ENCODE data around the gene HEATR3.

HEATR3 gene

GRCh38 chr16:50071075-50071671 is 5.4 kb downstream of the HEATR3 start:
- Histone ChIP-seq H3K4me2 (ENCODE audit: low read length) (no peak overlapping the region), H3K4me1 (ENCODE audit: insufficient read depth, low read length, severe bottlenecking) (peaks cover 19% of the 10 kb centered on the region), H3K36me3 (ENCODE audit: insufficient read depth, low read length) (peaks cover 70% of the 10 kb centered on the region), H2AFZ (ENCODE audit: low read length) (no peak overlapping the region), H3K9me2 (ENCODE audit: low read depth, low read length) (no peaks in the 10 kb centered on the region), H3K27ac (ENCODE audit: low read depth, low read length, poor library complexity, severe bottlenecking) (no peak overlapping the region), H4K20me1 (ENCODE audit: insufficient read depth, low read length) (no peaks in the 10 kb centered on the region), H3K4me3 (ENCODE audit: low read depth, low read length, poor library complexity, severe bottlenecking) (no peak overlapping the region), H3K27me3 (ENCODE audit: insufficient read depth, low read length) (no peaks in the 10 kb centered on the region), H3K9me3 (ENCODE audit: low read length) (no peaks in the 10 kb centered on the region), H3K9ac (ENCODE audit: low read length) (no peak overlapping the region), H3F3A (ENCODE audit: insufficient read depth, low read length) (no peaks in the 10 kb centered on the region), H3K79me2 (ENCODE audit: insufficient read depth, low read length) (peaks cover 11% of the 10 kb centered on the region)
- TF ChIP-seq EZH2 (IDR thresholded peaks at IDR 0.05; ENCODE audit: borderline replicate concordance, low read length) (no peak), CTCF (IDR thresholded peaks at IDR 0.05; ENCODE audit: low read length) (no peak)

- Histone ChIP-seq H3F3A (ENCODE audit: insufficient read depth, low read length) (no peaks in the 10 kb centered on the region), H3K9ac (ENCODE audit: low read length) (no peak overlapping the region), H2AFZ (ENCODE audit: low read length) (no peak overlapping the region), H3K27ac (ENCODE audit: low read depth, low read length, poor library complexity, severe bottlenecking) (no peak overlapping the region), H3K36me3 (ENCODE audit: insufficient read depth, low read length) (peaks cover 81% of the 10 kb centered on the region), H3K27me3 (ENCODE audit: insufficient read depth, low read length) (no peaks in the 10 kb centered on the region), H4K20me1 (ENCODE audit: insufficient read depth, low read length) (no peaks in the 10 kb centered on the region), H3K4me3 (ENCODE audit: low read depth, low read length, poor library complexity, severe bottlenecking) (no peak overlapping the region), H3K4me2 (ENCODE audit: low read length) (no peak overlapping the region), H3K9me2 (ENCODE audit: low read depth, low read length) (no peaks in the 10 kb centered on the region), H3K79me2 (ENCODE audit: insufficient read depth, low read length) (peaks cover 3% of the 10 kb centered on the region; the same call in 1 of the 2 replicates), H3K4me1 (ENCODE audit: insufficient read depth, low read length, severe bottlenecking) (peaks cover 6% of the 10 kb centered on the region), H3K9me3 (ENCODE audit: low read length) (no peaks in the 10 kb centered on the region)
- TF ChIP-seq CTCF (IDR thresholded peaks at IDR 0.05; ENCODE audit: low read length) (no peak), EZH2 (IDR thresholded peaks at IDR 0.05; ENCODE audit: borderline replicate concordance, low read length) (no peak)
Measured at GRCh38 chr16:50072730-50073129, 7.0 kb downstream of the HEATR3 start.

GRCh38 chr16:50079397-50080140 is 13.8 kb downstream of the HEATR3 start:
- TF ChIP-seq EZH2 (IDR thresholded peaks at IDR 0.05; ENCODE audit: borderline replicate concordance, low read length) (no peak), CTCF (IDR thresholded peaks at IDR 0.05; ENCODE audit: low read length) (no peak)
- no peak overlapping the region for H3K4me3 ChIP-seq (ENCODE audit: low read depth, low read length, poor library complexity, severe bottlenecking)
- no peak overlapping the region for H2AFZ ChIP-seq (ENCODE audit: low read length)
- H4K20me1 ChIP-seq (ENCODE audit: insufficient read depth, low read length): no peaks in the 10 kb centered on the region
- no peak overlapping the region for H3K9ac ChIP-seq (ENCODE audit: low read length)
- H3K9me2 ChIP-seq (ENCODE audit: low read depth, low read length): no peaks in the 10 kb centered on the region
- H3F3A ChIP-seq (ENCODE audit: insufficient read depth, low read length): no peaks in the 10 kb centered on the region
- H3K27me3 ChIP-seq (ENCODE audit: insufficient read depth, low read length): no peaks in the 10 kb centered on the region
- H3K36me3 ChIP-seq (ENCODE audit: insufficient read depth, low read length): peaks cover 79% of the 10 kb centered on the region
- no peaks in the 10 kb centered on the region for H3K9me3 ChIP-seq (ENCODE audit: low read length)
- H3K4me1 ChIP-seq (ENCODE audit: insufficient read depth, low read length, severe bottlenecking): no peaks in the 10 kb centered on the region
- no peak overlapping the region for H3K27ac ChIP-seq (ENCODE audit: low read depth, low read length, poor library complexity, severe bottlenecking)
- no peak overlapping the region for H3K4me2 ChIP-seq (ENCODE audit: low read length)
- no peaks in the 10 kb centered on the region for H3K79me2 ChIP-seq (ENCODE audit: insufficient read depth, low read length)
